ENCODE results near the gene ZBTB34.

ZBTB34 gene

DNA sequence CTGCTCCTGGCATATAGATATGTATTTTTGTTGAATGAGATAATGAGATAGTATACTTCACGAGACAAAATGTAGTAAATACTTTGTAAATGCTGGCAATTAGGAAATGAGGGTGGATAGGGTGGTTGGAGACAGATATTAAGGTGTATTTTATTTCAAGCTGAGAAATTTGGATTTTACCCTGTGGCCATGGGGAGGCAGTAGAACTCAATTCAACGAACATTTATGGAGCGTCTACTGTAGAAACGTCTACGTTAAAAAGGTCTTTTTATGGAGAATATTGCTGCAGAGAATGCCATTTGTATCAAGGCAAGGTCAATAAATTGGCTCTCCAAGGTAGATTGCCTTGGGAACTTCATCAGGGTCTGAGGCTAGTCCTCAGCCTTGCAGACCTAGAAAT is 32.6 kb downstream of the ZBTB34 start:
- no peak overlapping the region for H3K4me3 ChIP-seq (replicated peaks; ENCODE audit: low read depth, low read length)
- no peak for DNase-seq (ENCODE audit: low read depth)
- peak; percentile 31 for TF ChIP-seq CTCF (IDR thresholded peaks at IDR 0.05; ENCODE audit: low read length, missing control alignments)

- H3K4me3 ChIP-seq (replicated peaks; ENCODE audit: low read depth, low read length): no peak overlapping the region
- TF ChIP-seq CTCF (IDR thresholded peaks at IDR 0.05; ENCODE audit: low read length, missing control alignments): no peak
- no peak for DNase-seq (ENCODE audit: low read depth)
Observed at GRCh38 chr9:126894052-126894603, 33.7 kb downstream of the ZBTB34 start.

GRCh38 chr9:126902210-126902609 is 41.8 kb downstream of the ZBTB34 start:
- TF ChIP-seq CTCF (IDR thresholded peaks at IDR 0.05; ENCODE audit: low read length, missing control alignments): no peak
- no peak for DNase-seq (ENCODE audit: low read depth)
- no peak overlapping the region for H3K4me3 ChIP-seq (replicated peaks; ENCODE audit: low read depth, low read length)

DNA sequence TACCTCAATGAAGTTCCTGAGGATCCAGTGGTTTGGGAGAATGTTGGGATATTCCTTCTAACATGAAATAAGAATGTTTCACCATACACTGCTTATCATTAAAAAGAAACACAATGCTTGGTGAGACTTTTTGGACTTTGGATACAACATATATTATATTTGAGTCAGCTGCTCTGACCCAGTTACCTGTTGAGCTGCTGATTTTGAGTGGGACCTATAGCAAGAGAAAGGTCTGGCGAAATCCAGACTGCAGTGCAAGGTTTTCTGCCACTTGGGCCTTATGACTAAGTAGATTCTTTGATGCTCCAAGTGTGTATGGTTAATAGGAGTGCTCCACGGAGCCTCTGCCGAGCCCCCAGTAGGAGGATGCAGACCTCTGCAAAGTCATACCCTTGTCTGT is 44.1 kb downstream of the ZBTB34 start:
- no peak for DNase-seq (ENCODE audit: low read depth)
- TF ChIP-seq CTCF (IDR thresholded peaks at IDR 0.05; ENCODE audit: low read length, missing control alignments): no peak
- H3K4me3 ChIP-seq (replicated peaks; ENCODE audit: low read depth, low read length): no peak overlapping the region

- DNase-seq (ENCODE audit: low read depth): no peak
- H3K4me3 ChIP-seq (replicated peaks; ENCODE audit: low read depth, low read length): no peak overlapping the region
- no peak for TF ChIP-seq CTCF (IDR thresholded peaks at IDR 0.05; ENCODE audit: low read length, missing control alignments)
Observed at GRCh38 chr9:126906091-126906490, 45.7 kb downstream of the ZBTB34 start.

DNA sequence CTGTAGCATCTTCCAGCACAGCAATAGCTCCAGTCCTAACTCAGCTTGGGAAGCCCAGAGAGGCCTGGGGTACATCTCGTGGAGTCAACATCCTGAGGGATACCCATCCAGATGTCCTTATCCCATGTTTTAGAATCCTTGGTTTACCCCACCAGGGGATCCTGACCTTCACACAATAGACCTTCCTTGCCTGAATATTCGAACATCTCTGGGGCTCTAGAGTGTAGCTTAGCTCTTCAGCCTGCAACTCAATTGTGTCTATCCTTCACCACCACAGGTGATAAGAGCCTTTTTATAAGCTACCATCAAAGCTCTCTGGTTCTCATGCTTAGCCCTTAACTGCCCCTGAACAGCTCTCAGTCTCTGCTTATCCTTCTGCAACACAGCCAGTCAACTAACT is 46.6 kb downstream of the ZBTB34 start:
- TF ChIP-seq CTCF (IDR thresholded peaks at IDR 0.05; ENCODE audit: low read length, missing control alignments): no peak
- no peak for DNase-seq (ENCODE audit: low read depth)

More for the DNA sequence above, 46.6 kb downstream of the ZBTB34 start:
- H3K4me3 ChIP-seq (replicated peaks; ENCODE audit: low read depth, low read length): no peak overlapping the region

Measured in fibroblast of pulmonary artery (primary cell).